GM19099 (cell line): ENCODE data around the gene MRPL19.

Experiments used
- POLR2A ChIP-seq: IDR thresholded peaks from 3 replicates; pipeline ENCODE4 v1.6.1; 2011; ENCODE audit warnings: low read depth; ENCODE audit not compliant: insufficient read length; ENCODE audit errors: extremely low read depth

The MRPL19 gene

DNA sequence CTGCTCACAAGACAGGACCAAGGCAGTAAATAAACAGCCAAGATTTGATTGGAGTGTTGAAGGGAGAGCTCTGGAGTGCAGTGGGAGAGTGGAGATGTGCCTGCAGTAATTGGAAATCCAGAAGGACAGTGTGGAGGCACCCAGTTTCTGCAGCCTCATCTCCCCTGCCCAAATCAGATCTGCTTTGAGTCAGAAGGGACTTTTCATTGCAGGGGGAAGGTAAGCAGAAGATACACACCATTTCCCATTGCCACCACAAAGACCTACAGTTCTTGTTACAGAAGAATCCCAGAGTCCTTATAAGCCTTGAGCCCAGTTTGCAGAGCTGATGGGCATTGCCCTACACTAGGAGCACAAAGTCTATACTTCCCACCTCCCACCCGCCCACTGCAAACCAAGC, 91.4 kb downstream of the MRPL19 start:
- TF ChIP-seq POLR2A = no peak
